Smooth muscle cell of the brain vasculature (primary cell): ENCODE measurements around the gene BMP6.

ENCODE experiments used
- DNase-seq: peaks from one replicate; pipeline ENCODE4 v3.0.0-alpha.2; 2012; ENCODE audit warnings: low read depth, low spot score

BMP6 gene

GRCh38 chr6:7924867-7925266, 199.0 kb downstream of the BMP6 start:
- DNase-seq = no peak
